Astrocyte (in vitro differentiated cells and primary cell): ENCODE data around the gene GNAT1. TPM values are rescaled to one million over a fixed set of nuclear protein-coding genes. Genes with fewer than 3 reads are reported as not detected.

ENCODE experiments used
- DNase-seq: peaks from one replicate; pipeline ENCODE4 v3.0.0-alpha.2; 2010; ENCODE audit warnings: low read depth
- FAIRE-seq: peaks from 2 replicates; lab custom pipeline; 2011; peaks lifted over from hg19 to GRCh38; lab: Jason Lieb, UNC
- H2AFZ ChIP-seq: 2 replicates; pipeline ENCODE4 v1.6.0; 2012; ENCODE audit warnings: low read depth, low read length, inconsistent platforms
- H3K27ac ChIP-seq: 2 replicates; pipeline ENCODE4 v1.5.1; 2011; ENCODE audit warnings: low read depth, low read length, inconsistent platforms
- H3K27me3 ChIP-seq: 2 replicates; pipeline ENCODE4 v1.6.0; 2011; ENCODE audit warnings: low read length, inconsistent platforms; ENCODE audit not compliant: insufficient read depth
- H3K36me3 ChIP-seq: 2 replicates; pipeline ENCODE4 v1.5.1; 2011; ENCODE audit warnings: low read length, inconsistent platforms; ENCODE audit not compliant: insufficient read depth
- H3K4me1 ChIP-seq: 2 replicates; pipeline ENCODE4 v1.5.1; 2011; ENCODE audit warnings: low read length, inconsistent platforms; ENCODE audit not compliant: insufficient read depth
- H3K4me2 ChIP-seq: 2 replicates; pipeline ENCODE4 v1.6.0; 2012; ENCODE audit warnings: low read length, inconsistent platforms
- H3K4me3 ChIP-seq: 2 replicates; pipeline ENCODE4 v1.5.1; 2011; ENCODE audit warnings: low read depth, mild to moderate bottlenecking, low read length, inconsistent platforms; ENCODE audit not compliant: insufficient read depth
- H3K79me2 ChIP-seq: 2 replicates; pipeline ENCODE4 v1.6.0; 2012; ENCODE audit warnings: mild to moderate bottlenecking, low read length, inconsistent platforms; ENCODE audit not compliant: insufficient read depth
- H3K9ac ChIP-seq: 2 replicates; pipeline ENCODE4 v1.6.0; 2012; ENCODE audit warnings: mild to moderate bottlenecking, low read length, inconsistent platforms
- H3K9me3 ChIP-seq: 2 replicates; pipeline ENCODE4 v1.5.1; 2012; ENCODE audit warnings: low read depth, mild to moderate bottlenecking, low read length, inconsistent platforms; ENCODE audit not compliant: insufficient read depth
- H4K20me1 ChIP-seq: 2 replicates; pipeline ENCODE4 v1.6.0; 2012; ENCODE audit warnings: low read length, inconsistent platforms; ENCODE audit not compliant: insufficient read depth
- H3K27ac Mint-ChIP-seq: one replicate; pipeline ENCODE4 v1.8.0; 2021; ENCODE audit warnings: mild to moderate bottlenecking, mixed read lengths; ENCODE audit not compliant: unreplicated experiment
- H3K27me3 Mint-ChIP-seq: one replicate; pipeline ENCODE4 v1.8.0; 2021; ENCODE audit warnings: low read depth, mixed read lengths; ENCODE audit not compliant: unreplicated experiment
- H3K36me3 Mint-ChIP-seq: one replicate; pipeline ENCODE4 v1.8.0; 2021; ENCODE audit warnings: low read depth, mixed read lengths; ENCODE audit not compliant: unreplicated experiment
- H3K4me1 Mint-ChIP-seq: one replicate; pipeline ENCODE4 v1.8.0; 2021; ENCODE audit warnings: low read depth, mixed read lengths; ENCODE audit not compliant: unreplicated experiment
- H3K4me3 Mint-ChIP-seq: one replicate; pipeline ENCODE4 v1.8.0; 2021; ENCODE audit warnings: mild to moderate bottlenecking, moderate library complexity, mixed read lengths; ENCODE audit not compliant: unreplicated experiment
- H3K9me3 Mint-ChIP-seq: one replicate; pipeline ENCODE4 v1.8.0; 2021; ENCODE audit warnings: mild to moderate bottlenecking, mixed read lengths; ENCODE audit not compliant: unreplicated experiment
- EZH2 ChIP-seq: IDR thresholded peaks from 2 replicates; pipeline ENCODE4 v1.6.1; 2012; ENCODE audit warnings: mild to moderate bottlenecking, low read length, inconsistent platforms; ENCODE audit not compliant: insufficient read depth
- total RNA-seq: library from RNA; stranded (reverse); gene quantifications from 2 replicates; pipeline ENCODE4 v1.2.1, GENCODE V29; 2021
- TF ChIP-seq, protein P1 (sequence below): IDR thresholded peaks from 2 replicates; pipeline ENCODE4 v1.5.1; 2011; ENCODE audit warnings: low read depth, mild to moderate bottlenecking, inconsistent platforms, low read length, moderate library complexity; ENCODE audit not compliant: insufficient read depth

The GNAT1 gene
- total RNA-seq, 1 donor from 2014 or later: not detected

DNA sequence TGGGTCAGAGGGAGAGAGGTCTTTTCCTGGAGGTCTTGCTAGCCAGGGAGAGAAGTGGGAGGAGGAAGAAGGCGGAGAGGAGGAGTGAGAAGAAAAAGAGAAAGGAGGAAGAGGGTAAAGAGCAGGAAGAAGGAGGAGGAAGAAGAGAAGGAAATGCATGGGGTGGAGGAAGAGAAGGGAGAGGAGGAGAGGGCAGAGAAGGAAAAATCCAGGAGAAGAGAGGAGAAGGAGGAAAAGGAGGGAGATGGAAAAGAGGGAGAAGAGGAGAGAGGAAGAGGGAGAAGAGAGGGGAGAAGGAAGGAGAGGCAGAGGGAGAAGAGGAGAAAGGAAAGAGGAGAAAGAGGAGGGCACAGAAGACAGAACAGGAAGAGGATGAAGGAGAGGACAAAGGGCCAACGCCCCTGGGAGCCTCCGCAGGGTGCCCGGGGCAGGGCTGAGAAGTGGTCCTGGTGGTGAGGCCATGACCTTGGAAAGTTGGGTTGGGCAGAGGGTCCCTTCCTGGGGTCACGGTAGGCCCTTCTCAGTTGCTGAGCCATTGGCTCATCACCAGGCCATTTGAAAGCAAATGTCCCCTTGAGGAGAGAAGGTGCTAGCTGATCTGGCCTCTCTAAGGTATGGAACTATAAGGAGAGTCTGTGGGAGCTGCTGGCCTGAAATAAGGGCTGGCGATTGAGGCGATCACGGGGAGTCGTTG lies 37.5 kb upstream of the GNAT1 start:
- no peak overlapping the region for H3K27ac Mint-ChIP-seq
- no peak for FAIRE-seq
- H3K4me2 ChIP-seq: peak overlapping the region; percentile 83
- no peak overlapping the region for H3K27ac ChIP-seq
- H3K9ac ChIP-seq: no peak overlapping the region
- H2AFZ ChIP-seq: peak overlapping the region; percentile 5
- no peaks in the 10 kb centered on the region for H4K20me1 ChIP-seq
- TF ChIP-seq, protein P1, sequence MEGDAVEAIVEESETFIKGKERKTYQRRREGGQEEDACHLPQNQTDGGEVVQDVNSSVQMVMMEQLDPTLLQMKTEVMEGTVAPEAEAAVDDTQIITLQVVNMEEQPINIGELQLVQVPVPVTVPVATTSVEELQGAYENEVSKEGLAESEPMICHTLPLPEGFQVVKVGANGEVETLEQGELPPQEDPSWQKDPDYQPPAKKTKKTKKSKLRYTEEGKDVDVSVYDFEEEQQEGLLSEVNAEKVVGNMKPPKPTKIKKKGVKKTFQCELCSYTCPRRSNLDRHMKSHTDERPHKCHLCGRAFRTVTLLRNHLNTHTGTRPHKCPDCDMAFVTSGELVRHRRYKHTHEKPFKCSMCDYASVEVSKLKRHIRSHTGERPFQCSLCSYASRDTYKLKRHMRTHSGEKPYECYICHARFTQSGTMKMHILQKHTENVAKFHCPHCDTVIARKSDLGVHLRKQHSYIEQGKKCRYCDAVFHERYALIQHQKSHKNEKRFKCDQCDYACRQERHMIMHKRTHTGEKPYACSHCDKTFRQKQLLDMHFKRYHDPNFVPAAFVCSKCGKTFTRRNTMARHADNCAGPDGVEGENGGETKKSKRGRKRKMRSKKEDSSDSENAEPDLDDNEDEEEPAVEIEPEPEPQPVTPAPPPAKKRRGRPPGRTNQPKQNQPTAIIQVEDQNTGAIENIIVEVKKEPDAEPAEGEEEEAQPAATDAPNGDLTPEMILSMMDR: no peak
- TF ChIP-seq EZH2: no peak
- no peaks in the 10 kb centered on the region for H3K79me2 ChIP-seq
- H3K4me1 Mint-ChIP-seq: peaks cover 13% of the 10 kb centered on the region
- peaks cover 2% of the 10 kb centered on the region for H3K9me3 Mint-ChIP-seq
- H3K36me3 Mint-ChIP-seq: no peaks in the 10 kb centered on the region
- H3K36me3 ChIP-seq: no peaks in the 10 kb centered on the region
- peaks cover 15% of the 10 kb centered on the region for H3K4me1 ChIP-seq
- peak overlapping the region; percentile 77 for H3K4me3 Mint-ChIP-seq
- peaks cover 9% of the 10 kb centered on the region for H3K27me3 ChIP-seq
- peaks cover 42% of the 10 kb centered on the region for H3K27me3 Mint-ChIP-seq
- no peaks in the 10 kb centered on the region for H3K9me3 ChIP-seq
- no peak overlapping the region for H3K4me3 ChIP-seq
- DNase-seq: no peak

DNA sequence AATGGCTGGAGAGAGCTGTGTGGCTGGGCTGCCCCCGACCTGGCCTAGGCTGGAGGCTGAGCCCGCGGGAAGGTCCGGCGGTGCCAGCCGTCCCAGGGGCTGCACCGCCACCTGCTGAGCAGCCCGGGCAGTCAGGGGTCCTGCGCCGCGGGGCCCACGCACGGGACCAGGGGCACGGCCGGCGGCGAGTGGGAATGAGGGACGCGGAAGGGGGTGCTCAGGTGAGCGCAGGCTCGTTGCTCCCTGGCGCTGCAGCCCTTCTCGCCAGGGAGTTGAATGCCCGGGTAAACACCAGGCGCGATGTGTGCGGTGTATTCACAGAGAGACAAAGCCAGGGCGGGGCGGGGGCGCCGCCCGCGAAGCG lies 37.0 kb upstream of the GNAT1 start:
- H3K4me2 ChIP-seq: peak overlapping the region; percentile 83
- no peaks in the 10 kb centered on the region for H3K36me3 ChIP-seq
- peaks cover 9% of the 10 kb centered on the region for H3K27me3 ChIP-seq
- TF ChIP-seq, protein P1: no peak
- peak; percentile 40 for TF ChIP-seq EZH2
- Mint-ChIP-seq H3K27ac (no peak overlapping the region), H3K9me3 (peaks cover 2% of the 10 kb centered on the region), H3K4me1 (peaks cover 13% of the 10 kb centered on the region), H3K27me3 (peaks cover 43% of the 10 kb centered on the region), H3K4me3 (peak overlapping the region; percentile 77), H3K36me3 (no peaks in the 10 kb centered on the region)
- H3K9ac ChIP-seq: no peak overlapping the region
- H3K79me2 ChIP-seq: no peaks in the 10 kb centered on the region
- DNase-seq: no peak
- FAIRE-seq: no peak
- H3K4me3 ChIP-seq: peak overlapping the region; percentile 10
- peaks cover 15% of the 10 kb centered on the region for H3K4me1 ChIP-seq
- peak overlapping the region; percentile 5 for H2AFZ ChIP-seq
- no peak overlapping the region for H3K27ac ChIP-seq
- no peaks in the 10 kb centered on the region for H4K20me1 ChIP-seq
- H3K9me3 ChIP-seq: no peaks in the 10 kb centered on the region

DNA sequence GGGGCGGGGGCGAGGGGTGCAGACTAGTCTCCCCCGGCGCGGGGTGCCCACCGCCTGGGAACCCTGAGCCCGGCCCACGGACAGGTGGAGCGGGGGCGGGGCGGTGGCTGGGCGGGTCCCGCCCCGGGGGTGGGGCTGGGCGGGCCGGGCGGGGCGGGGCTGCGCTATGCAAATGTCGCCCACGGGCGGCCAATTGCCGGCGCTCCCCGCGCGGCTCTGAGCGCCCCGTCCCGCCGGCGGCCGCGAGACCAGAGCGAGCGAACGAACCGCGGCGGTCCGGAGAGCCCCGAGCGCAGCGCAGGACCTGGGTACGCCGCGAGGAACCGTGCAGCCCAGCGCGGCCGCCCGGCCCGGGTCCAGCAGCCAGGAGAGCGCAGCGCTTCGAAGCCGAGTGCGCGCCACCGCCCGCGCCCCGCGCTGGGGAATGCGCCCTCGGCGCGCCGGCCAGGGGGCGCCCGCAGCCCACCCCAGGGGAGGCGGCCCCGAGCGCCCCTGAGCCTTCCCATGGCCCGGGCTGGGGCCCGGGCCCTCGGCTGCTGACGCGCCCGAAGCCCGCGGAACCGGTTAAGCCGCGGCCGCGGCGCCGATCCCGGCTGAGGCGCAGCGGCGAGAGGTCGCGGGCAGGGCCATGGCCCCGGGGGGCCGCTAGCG lies 36.4 kb upstream of the GNAT1 start, which contains the start of gene SEMA3F:
SEMA3F (plus strand) TSS at position 485 of the 651 bp plus-strand sequence. CDS start 4,299 bp downstream, outside the sequence.
- peaks cover 48% of the 10 kb centered on the region for H3K27me3 Mint-ChIP-seq
- Histone ChIP-seq H3K27ac (no peak within 1 kb of the TSS), H3K9ac (peak within 1 kb of the TSS; percentile 62), H3K4me1 (peaks cover 15% of the 10 kb centered on the region), H3K79me2 (no peaks in the 10 kb centered on the region), H3K36me3 (no peaks in the 10 kb centered on the region), H3K4me2 (peak within 1 kb of the TSS; percentile 86), H2AFZ (peak within 1 kb of the TSS; percentile 60), H3K4me3 (peak within 1 kb of the TSS; percentile 52), H3K27me3 (peaks cover 9% of the 10 kb centered on the region), H3K9me3 (no peaks in the 10 kb centered on the region), H4K20me1 (no peaks in the 10 kb centered on the region)
- H3K9me3 Mint-ChIP-seq: peaks cover 2% of the 10 kb centered on the region
- FAIRE-seq (no peak), DNase-seq (peak; percentile 51)
- TF ChIP-seq, protein P1: no peak
- no peak for TF ChIP-seq EZH2
- no peaks in the 10 kb centered on the region for H3K36me3 Mint-ChIP-seq
- H3K4me3 Mint-ChIP-seq: peak within 1 kb of the TSS; percentile 87
- peaks cover 13% of the 10 kb centered on the region for H3K4me1 Mint-ChIP-seq
- H3K27ac Mint-ChIP-seq: no peak within 1 kb of the TSS
